Psoas muscle (tissue), 8 donors: ENCODE data around the gene TM9SF3. TPM values are rescaled to one million over a fixed set of nuclear protein-coding genes. Genes with fewer than 3 reads are reported as not detected.

ENCODE experiments used
- ATAC-seq, 4 donors: fragments of 200-7000 bp; cut with Tn5 transposase; one replicate each; pipeline ENCODE4 v1.9.1; 2020; ENCODE audit warnings: moderate library complexity in 3 of 4, mild to moderate bottlenecking in 2 of 4
- DNase-seq, 2 donors: peaks; one replicate each; pipeline ENCODE4 v3.0.0-alpha.2; 2020
- H3K27ac ChIP-seq: fragments of 200-600 bp; one replicate; pipeline ENCODE4 v1.8.0; 2022
- H3K27me3 ChIP-seq, 3 donors: fragments of 200-600 bp in 1 of 3; one replicate each; pipeline versions ENCODE4 v1.6.1 to v1.8.0; 2013 to 2022; ENCODE audit warnings: low read length in 2 of 3, mild to moderate bottlenecking in 2 of 3, moderate library complexity in 1 of 3; ENCODE audit not compliant: insufficient read depth in 3 of 3
- H3K36me3 ChIP-seq, 2 donors: fragments of 200-600 bp in 1 of 2; one replicate each; pipeline versions ENCODE4 v1.6.1 to v1.8.0; 2013 to 2022; ENCODE audit warnings: low read depth in 1 of 2, mild to moderate bottlenecking in 1 of 2, moderate library complexity in 1 of 2; ENCODE audit not compliant: insufficient read depth in 1 of 2
- H3K4me1 ChIP-seq: fragments of 200-600 bp; one replicate; pipeline ENCODE4 v1.8.0; 2022
- H3K4me3 ChIP-seq: fragments of 200-600 bp; one replicate; pipeline ENCODE4 v1.8.0; 2022; ENCODE audit warnings: mild to moderate bottlenecking
- H3K9me3 ChIP-seq: fragments of 200-600 bp; one replicate; pipeline ENCODE4 v1.8.0; 2022
- WGBS, 3 donors: extraction: QIAGEN DNeasy Blood & Tissue Kit; methylation state at CpG; one replicate each; pipeline versions ENCODE4 v1.1.6 to v1.1.7; 2013; 5-methylcytosine and 5-hydroxymethylcytosine counted together
- intact Hi-C, 2 donors: fragments of 100-400 bp; cut with DNase I; formaldehyde crosslinking; loops; one replicate each; pipeline versions ENCODE4 v1.11.0 to v1.14.2; 2022
- polyA plus RNA-seq, 3 donors: library from polyadenylated mRNA; stranded (reverse); fragments of 200-250 nt; gene quantifications; one replicate each; pipeline ENCODE4 v1.2.3, GENCODE V29; 2013
- total RNA-seq, 4 donors: library from RNA; stranded (reverse); fragmentation: NEBNext Ultra II Directional in 2 of 4; extraction: Animal tissue kit (Norgen Biotek cat#: 25700) in 2 of 4; gene quantifications; one replicate each; pipeline versions ENCODE4 v1.2.1 to v1.2.4, GENCODE V29; 2021 to 2023
- TF ChIP-seq, protein P1 (sequence below): fragments of 200-600 bp; IDR thresholded peaks from one replicate; pipeline ENCODE4 v1.8.0; 2022; ENCODE audit warnings: antibody characterized with exemption
- donor health status: healthy with polysubstance abuse.
- donor health status: DM: no; HTN: no; CAD: no; lungs with moderate emphysema.
- donor health status: Bipolar disorder and iron deficiency.
- donor health status: healthy.
- donor health status: DM: yes; HTN: yes; CAD: no.
- donor health status: DM: no; HTN: no; CAD: no.
- donor health status: DM: no; HTN: no; CAD: no.
- donor health status: DM: yes; HTN: yes; CAD: no.

TM9SF3 gene
- total and polyA plus RNA-seq, 7 donors, result 14.4 to 60.6 (median 49.0) TPM

DNA sequence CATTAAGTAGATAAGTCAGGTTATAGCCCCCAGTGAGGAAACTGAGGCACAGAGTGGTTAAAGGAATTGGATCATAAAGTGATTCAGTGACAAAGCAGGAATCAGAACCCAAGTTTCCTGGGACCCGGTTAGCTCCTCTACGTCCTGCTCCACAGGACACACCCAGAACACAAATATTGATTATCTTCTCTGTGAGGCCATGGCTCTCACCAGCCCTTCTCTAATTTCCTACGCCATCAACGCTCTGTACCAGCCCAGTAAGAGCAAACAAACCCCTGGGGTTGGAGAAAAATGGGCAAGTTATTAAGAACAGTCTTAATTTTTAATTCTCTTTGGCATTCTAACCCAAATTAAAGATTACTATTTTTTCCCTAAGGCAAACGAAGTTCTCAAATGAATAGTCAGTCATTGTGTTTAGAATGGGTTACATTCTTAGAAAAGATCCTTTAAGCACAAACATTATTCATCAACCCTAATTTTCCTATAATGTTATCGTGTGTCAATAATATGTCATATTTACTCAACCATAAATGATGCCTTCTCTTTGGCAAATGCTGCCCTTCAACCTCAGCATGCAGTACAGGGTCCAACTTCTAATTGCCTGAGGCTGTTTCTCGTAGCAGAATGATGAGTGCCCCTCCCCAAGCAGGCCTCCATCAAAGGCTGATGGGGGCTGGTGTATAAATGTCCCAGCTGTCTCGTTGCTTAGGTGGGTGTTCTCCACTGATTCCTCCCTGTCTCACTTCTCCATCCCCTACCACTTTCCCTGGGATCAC is 25.4 kb upstream of the TM9SF3 start:
- Histone ChIP-seq H3K27ac (no peak overlapping the region), H3K27me3 (peaks cover 0 to 4% (median 0%) of the 10 kb centered on the region in 3 donors), H3K4me1 (no peaks in the 10 kb centered on the region), H3K4me3 (no peak overlapping the region), H3K9me3 (no peaks in the 10 kb centered on the region), H3K36me3 (no peaks in the 10 kb centered on the region)
- intact Hi-C loops, result no loop called here
- DNase-seq (no peak), ATAC-seq (no peak)
- TF ChIP-seq, protein P1, sequence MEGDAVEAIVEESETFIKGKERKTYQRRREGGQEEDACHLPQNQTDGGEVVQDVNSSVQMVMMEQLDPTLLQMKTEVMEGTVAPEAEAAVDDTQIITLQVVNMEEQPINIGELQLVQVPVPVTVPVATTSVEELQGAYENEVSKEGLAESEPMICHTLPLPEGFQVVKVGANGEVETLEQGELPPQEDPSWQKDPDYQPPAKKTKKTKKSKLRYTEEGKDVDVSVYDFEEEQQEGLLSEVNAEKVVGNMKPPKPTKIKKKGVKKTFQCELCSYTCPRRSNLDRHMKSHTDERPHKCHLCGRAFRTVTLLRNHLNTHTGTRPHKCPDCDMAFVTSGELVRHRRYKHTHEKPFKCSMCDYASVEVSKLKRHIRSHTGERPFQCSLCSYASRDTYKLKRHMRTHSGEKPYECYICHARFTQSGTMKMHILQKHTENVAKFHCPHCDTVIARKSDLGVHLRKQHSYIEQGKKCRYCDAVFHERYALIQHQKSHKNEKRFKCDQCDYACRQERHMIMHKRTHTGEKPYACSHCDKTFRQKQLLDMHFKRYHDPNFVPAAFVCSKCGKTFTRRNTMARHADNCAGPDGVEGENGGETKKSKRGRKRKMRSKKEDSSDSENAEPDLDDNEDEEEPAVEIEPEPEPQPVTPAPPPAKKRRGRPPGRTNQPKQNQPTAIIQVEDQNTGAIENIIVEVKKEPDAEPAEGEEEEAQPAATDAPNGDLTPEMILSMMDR, result no peak
- WGBS, 3 donors, result 84 to 88% (median 88%) methylated on average over 8 of the region's 8 CpGs

DNA sequence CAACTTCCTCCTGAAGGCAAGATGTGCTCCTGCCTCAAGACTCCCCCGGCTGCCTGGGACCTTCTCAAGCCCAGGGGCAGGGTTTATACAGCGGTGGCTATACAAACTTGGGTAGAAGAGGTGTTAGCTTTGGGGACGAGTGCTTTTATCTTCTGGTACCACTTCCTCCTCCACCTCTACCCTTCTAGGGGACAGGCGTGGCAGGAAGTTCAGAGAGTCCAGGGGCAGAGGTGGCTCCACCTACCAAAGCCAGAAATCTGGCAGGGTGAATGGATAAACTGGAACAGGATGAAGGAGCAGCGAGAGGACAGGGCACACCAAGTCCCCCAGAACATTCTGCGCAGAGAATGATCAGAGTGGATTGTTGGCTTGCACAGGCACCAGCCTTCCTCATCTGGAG is 24.0 kb upstream of the TM9SF3 start:
- 83 to 86% (median 84%) methylated on average over 6 of the region's 6 CpGs for WGBS, 3 donors
- Histone ChIP-seq H3K9me3 (no peaks in the 10 kb centered on the region), H3K36me3 (no peaks in the 10 kb centered on the region), H3K4me1 (no peaks in the 10 kb centered on the region), H3K27me3 (peaks cover 0 to 5% (median 0%) of the 10 kb centered on the region in 3 donors), H3K4me3 (no peak overlapping the region), H3K27ac (no peak overlapping the region)
- ATAC-seq (no peak), DNase-seq (no peak)
- intact Hi-C loops, result no loop called here
- TF ChIP-seq, protein P1, result no peak

DNA sequence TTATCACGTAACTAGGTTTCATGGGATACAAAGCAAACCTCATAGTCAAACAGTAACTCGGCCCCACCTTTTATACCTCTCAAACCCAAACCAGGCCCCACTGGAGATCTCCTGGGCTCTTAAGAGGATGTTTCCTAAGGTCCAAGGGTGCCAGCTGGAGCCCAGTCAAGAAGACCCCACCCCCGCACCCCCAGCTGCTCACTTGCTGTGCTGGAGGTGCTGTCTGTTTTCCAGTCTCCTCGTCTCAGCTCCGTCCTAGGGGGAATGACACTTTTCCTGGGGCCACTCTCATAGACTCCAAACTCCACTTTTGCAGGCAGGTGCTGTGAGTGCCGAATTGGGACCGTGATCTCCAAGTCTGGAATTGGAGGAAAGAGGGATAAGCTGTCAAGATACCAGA is 22.7 kb upstream of the TM9SF3 start:
- no peaks in the 10 kb centered on the region for H3K9me3 ChIP-seq
- ATAC-seq (no peak), DNase-seq (no peak)
- H3K36me3 ChIP-seq, result no peaks in the 10 kb centered on the region
- peaks cover 0 to 5% (median 0%) of the 10 kb centered on the region in 3 donors for H3K27me3 ChIP-seq
- H3K4me1 ChIP-seq, result no peaks in the 10 kb centered on the region
- H3K27ac ChIP-seq, result no peak overlapping the region
- intact Hi-C loops, result no loop called here
- H3K4me3 ChIP-seq, result no peak overlapping the region
- TF ChIP-seq, protein P1, result no peak
- WGBS, 3 donors, result 82 to 85% (median 83%) methylated on average over 7 of the region's 7 CpGs

DNA sequence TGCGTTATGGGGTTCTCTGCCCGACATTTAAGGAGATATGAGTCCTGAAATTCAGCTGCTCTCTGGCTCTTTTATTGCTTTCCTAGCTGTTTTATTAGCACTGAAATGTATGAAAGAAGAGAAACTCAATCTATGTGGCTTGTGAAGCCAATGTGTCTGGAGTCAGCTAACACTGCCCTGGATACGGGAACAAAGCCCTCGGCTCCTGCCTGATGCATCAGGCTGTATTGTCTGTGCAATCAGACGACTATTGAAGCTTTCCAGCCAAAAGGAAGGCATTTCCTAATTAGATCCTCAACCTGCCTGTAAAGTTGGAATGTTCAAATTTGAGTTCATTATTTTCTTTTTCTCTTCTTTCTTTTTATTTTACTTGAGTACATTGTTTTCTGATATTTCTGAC is 22.0 kb upstream of the TM9SF3 start:
- 63 to 75% (median 74%) methylated on average over 5 of the region's 5 CpGs for WGBS, 3 donors
- Histone ChIP-seq H3K4me1 (no peaks in the 10 kb centered on the region), H3K36me3 (no peaks in the 10 kb centered on the region), H3K4me3 (no peak overlapping the region), H3K9me3 (no peaks in the 10 kb centered on the region), H3K27ac (no peak overlapping the region), H3K27me3 (peaks cover 0 to 5% (median 0%) of the 10 kb centered on the region in 3 donors)
- DNase-seq, result no peak
- TF ChIP-seq, protein P1, result no peak
- intact Hi-C loops, result no loop called here
- no peak for ATAC-seq

DNA sequence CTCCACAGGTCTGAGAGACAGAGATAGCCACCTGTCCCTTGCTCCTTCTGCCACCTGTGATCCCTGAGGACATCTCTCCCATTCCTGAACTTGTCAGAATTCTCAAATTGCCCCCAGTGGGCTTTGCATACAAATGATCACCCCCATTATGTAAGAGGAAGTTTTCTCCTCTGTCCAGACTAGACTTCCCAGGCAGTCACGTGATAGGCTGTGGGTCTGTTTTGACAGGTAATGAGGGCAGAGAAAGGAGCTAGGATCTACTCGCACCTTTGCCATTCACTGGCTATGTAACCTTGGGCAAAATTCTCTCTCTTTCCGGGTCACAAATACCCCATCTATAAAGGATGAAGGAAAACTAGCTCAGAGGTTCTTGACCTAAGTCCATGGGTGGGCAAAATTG is 21.4 kb upstream of the TM9SF3 start:
- no peaks in the 10 kb centered on the region for H3K9me3 ChIP-seq
- DNase-seq (no peak), ATAC-seq (no peak)
- no peaks in the 10 kb centered on the region for H3K36me3 ChIP-seq
- WGBS, 3 donors, result 72 to 92% (median 88%) methylated on average over 3 of the region's 3 CpGs
- intact Hi-C loops, result no loop called here
- H3K27ac ChIP-seq, result no peak overlapping the region
- peaks cover 0 to 5% (median 0%) of the 10 kb centered on the region in 3 donors for H3K27me3 ChIP-seq
- H3K4me3 ChIP-seq, result no peak overlapping the region
- TF ChIP-seq, protein P1, result no peak
- no peaks in the 10 kb centered on the region for H3K4me1 ChIP-seq
